GM23248 (cell line): Measurements from ENCODE around the gene GPER1. TPM values are rescaled to one million over a fixed set of nuclear protein-coding genes. Genes with fewer than 3 reads are reported as not detected.

Experiments used
- DNase-seq: peaks from one replicate; pipeline ENCODE4 v3.0.0-alpha.2; 2015
- H2AFZ ChIP-seq: fragments of 200-600 bp; sonication (generic); 2 replicates; pipeline ENCODE4 v1.6.1; 2016; ENCODE audit warnings: antibody characterized with exemption
- H3F3A ChIP-seq: fragments of 200-600 bp; sonication (generic); 2 replicates; pipeline ENCODE4 v1.6.1; 2016; ENCODE audit warnings: mild to moderate bottlenecking, antibody characterized with exemption, mixed run types; ENCODE audit not compliant: insufficient read depth
- H3K27ac ChIP-seq: fragments of 200-600 bp; sonication (generic); 2 replicates; pipeline ENCODE4 v1.5.1; 2016; ENCODE audit warnings: mild to moderate bottlenecking
- H3K27me3 ChIP-seq: fragments of 200-600 bp; sonication (generic); replicated peaks from 2 replicates; pipeline ENCODE4 v1.6.1; 2016; ENCODE audit warnings: mild to moderate bottlenecking; ENCODE audit not compliant: insufficient read depth
- H3K36me3 ChIP-seq: fragments of 200-600 bp; sonication (generic); 2 replicates; pipeline ENCODE4 v1.6.1; 2016; ENCODE audit warnings: low read depth, mild to moderate bottlenecking
- H3K4me1 ChIP-seq: fragments of 200-600 bp; sonication (generic); 2 replicates; pipeline ENCODE4 v1.6.1; 2016; ENCODE audit warnings: mild to moderate bottlenecking; ENCODE audit not compliant: insufficient read depth
- H3K4me2 ChIP-seq: fragments of 200-600 bp; sonication (generic); one replicate; pipeline ENCODE4 v1.6.1; 2016; ENCODE audit warnings: mild to moderate bottlenecking; ENCODE audit not compliant: unreplicated experiment
- H3K4me3 ChIP-seq: fragments of 200-600 bp; sonication (generic); 2 replicates; pipeline ENCODE4 v1.5.1; 2016; ENCODE audit warnings: mild to moderate bottlenecking
- H3K79me2 ChIP-seq: fragments of 200-600 bp; sonication (generic); 2 replicates; pipeline ENCODE4 v1.6.1; 2016; ENCODE audit warnings: mild to moderate bottlenecking; ENCODE audit not compliant: insufficient read depth
- H3K9ac ChIP-seq: fragments of 200-600 bp; sonication (generic); 2 replicates; pipeline ENCODE4 v1.6.1; 2016; ENCODE audit warnings: mild to moderate bottlenecking
- H3K9me2 ChIP-seq: fragments of 200-600 bp; sonication (generic); 2 replicates; pipeline ENCODE4 v1.6.1; 2016; ENCODE audit warnings: mixed run types, mild to moderate bottlenecking, moderate library complexity; ENCODE audit not compliant: insufficient read depth
- H3K9me3 ChIP-seq: fragments of 200-600 bp; sonication (generic); one replicate; pipeline ENCODE4 v1.6.1; 2017; ENCODE audit warnings: low read depth
- H4K20me1 ChIP-seq: fragments of 200-600 bp; sonication (generic); 2 replicates; pipeline ENCODE4 v1.6.0; 2016; ENCODE audit not compliant: insufficient read depth
- EZH2 ChIP-seq: fragments of 200-600 bp; sonication (generic); IDR thresholded peaks from 2 replicates; pipeline ENCODE4 v1.6.1; 2018; ENCODE audit warnings: antibody characterized with exemption, mild to moderate bottlenecking; ENCODE audit not compliant: insufficient read depth, poor library complexity, severe bottlenecking
- EZH2phosphoT487 ChIP-seq: fragments of 200-600 bp; sonication (generic); IDR thresholded peaks from 2 replicates; pipeline ENCODE4 v1.6.1; 2018; ENCODE audit warnings: antibody characterized with exemption, moderate library complexity, mild to moderate bottlenecking, low read depth; ENCODE audit not compliant: insufficient read depth
- WGBS, 2 experiments: methylation state at CpG; one replicate each; pipeline ENCODE4 v1.1.6; 2015 to 2017; ENCODE audit warnings: low lambda C conversion rate in 2 of 2, low coverage in 1 of 2; ENCODE audit errors: missing lambda C conversion rate in 2 of 2; 5-methylcytosine and 5-hydroxymethylcytosine counted together
- in situ Hi-C: fragments of 300-500 bp; cut with MboI; formaldehyde crosslinking; loops from 2 replicates; pipeline ENCODE4 v1.15.0; 2020
- polyA plus RNA-seq: library from polyadenylated mRNA; unstranded; fragments of >200 nt; fragmentation: Nextera tagmentation; extraction: Ambion mirVana; gene quantifications from 2 replicates; pipeline ENCODE4 v1.2.1, GENCODE V29; 2016
- total RNA-seq: library from RNA; depleted of rRNA; stranded (reverse); fragments of >200 nt; shearing (Covaris generic); gene quantifications from 2 replicates; pipeline ENCODE4 v1.2.3, GENCODE V29; 2014

Gene GPER1
- total and polyA plus RNA-seq, 2 experiments from 2014 or later: 5.6 to 6.7 TPM

DNA sequence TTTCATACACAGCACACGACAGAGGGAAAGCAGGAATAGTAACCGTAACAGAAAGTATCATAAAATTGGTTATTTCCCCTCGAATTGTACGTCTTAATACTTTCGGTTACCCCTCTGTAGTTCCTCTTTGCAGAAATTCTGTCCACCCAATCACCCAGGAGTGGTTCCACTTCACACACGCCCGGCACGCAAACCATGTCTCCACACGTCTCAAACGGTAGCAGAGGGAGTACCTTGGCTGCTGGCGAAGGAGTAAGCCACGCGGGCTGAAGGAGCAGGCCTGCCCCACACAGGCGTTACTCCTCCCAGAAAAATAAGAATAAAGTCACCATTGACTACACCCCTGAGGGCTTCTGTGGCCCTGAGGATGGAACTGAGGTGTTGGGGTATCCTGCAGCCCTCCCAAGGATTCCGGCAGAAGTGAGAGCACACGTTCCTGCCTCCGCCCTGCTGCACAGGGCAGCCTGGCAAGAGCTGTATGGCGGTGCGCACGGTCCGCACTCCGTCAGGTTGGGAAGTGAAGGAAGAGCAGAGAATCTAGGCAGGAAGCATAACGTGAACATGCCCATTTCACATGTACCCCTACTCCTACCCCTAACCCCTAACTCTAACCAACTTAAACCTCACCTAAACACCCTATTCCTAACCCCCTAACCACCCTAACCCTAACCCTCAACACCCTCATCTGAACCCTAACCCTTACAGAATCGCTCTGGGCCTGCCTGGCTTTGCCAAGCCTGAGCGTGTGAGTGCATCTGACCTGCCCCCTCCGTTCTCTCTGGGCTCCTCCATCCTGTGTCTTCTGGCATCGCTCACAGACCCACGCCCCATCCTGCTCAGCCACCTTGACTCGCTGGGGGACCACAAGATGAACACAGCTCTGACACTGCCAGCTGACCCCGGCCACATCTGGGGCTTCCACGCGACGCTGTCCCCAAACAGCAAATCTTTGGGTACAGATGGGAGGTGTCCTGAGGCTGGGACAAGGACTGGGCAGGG, 25.3 kb upstream of the GPER1 start:
- no peak for DNase-seq
- no peaks in the 10 kb centered on the region for H4K20me1 ChIP-seq
- H3F3A ChIP-seq: no peaks in the 10 kb centered on the region
- H3K4me2 ChIP-seq: no peak overlapping the region
- no peaks in the 10 kb centered on the region for H3K79me2 ChIP-seq
- no peak overlapping the region for H3K9ac ChIP-seq
- no peaks in the 10 kb centered on the region for H3K9me3 ChIP-seq
- in situ Hi-C loops: loop anchor here (5.0 kb wide), 1 partner anchor 70 kb away; no protein-coding TSS in a partner anchor
- no peaks in the 10 kb centered on the region for H3K9me2 ChIP-seq
- H3K27me3 ChIP-seq: no peaks in the 10 kb centered on the region
- H3K4me1 ChIP-seq: no peaks in the 10 kb centered on the region
- H3K36me3 ChIP-seq: no peaks in the 10 kb centered on the region
- WGBS, 2 experiments: 95% methylated on average over 33 of the region's 33 CpGs
- no peak overlapping the region for H2AFZ ChIP-seq
- H3K4me3 ChIP-seq: no peak overlapping the region
- no peak overlapping the region for H3K27ac ChIP-seq
- no peak for TF ChIP-seq EZH2
- no peak for TF ChIP-seq EZH2phosphoT487

DNA sequence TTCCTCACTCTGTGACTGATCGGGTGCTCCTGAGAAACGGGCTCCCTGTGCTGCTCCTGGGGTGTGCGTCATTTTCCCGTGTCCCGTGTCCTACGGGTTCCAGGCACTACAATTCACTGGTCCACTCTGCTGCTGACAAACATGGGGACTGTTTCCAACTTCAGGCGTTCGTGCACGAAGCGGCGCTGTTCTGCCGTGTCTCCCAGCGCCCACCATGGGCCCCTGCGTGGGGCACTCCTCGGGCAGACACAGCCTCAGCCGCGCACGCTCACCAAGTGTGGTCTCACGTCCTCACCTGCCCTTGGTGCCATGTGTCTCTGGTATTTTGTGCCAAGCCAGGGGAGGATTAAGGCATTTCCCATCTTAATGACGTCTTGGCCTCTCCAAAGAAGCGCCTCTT, 24.6 kb upstream of the GPER1 start:
- Histone ChIP-seq H3K4me1 (no peaks in the 10 kb centered on the region), H3K4me3 (no peak overlapping the region), H3K4me2 (no peak overlapping the region), H3K27ac (no peak overlapping the region), H3F3A (no peaks in the 10 kb centered on the region), H3K9me2 (no peaks in the 10 kb centered on the region), H4K20me1 (no peaks in the 10 kb centered on the region), H3K9ac (no peak overlapping the region), H2AFZ (no peak overlapping the region), H3K9me3 (no peaks in the 10 kb centered on the region), H3K79me2 (no peaks in the 10 kb centered on the region), H3K27me3 (no peaks in the 10 kb centered on the region), H3K36me3 (no peaks in the 10 kb centered on the region)
- no peak for TF ChIP-seq EZH2phosphoT487
- TF ChIP-seq EZH2: no peak
- in situ Hi-C loops: loop anchor here (5.0 kb wide), 1 partner anchor 71 kb away; no protein-coding TSS in a partner anchor
- no peak for DNase-seq
- 94 to 95% methylated on average over 21 of the region's 21 CpGs for WGBS, 2 experiments

DNA sequence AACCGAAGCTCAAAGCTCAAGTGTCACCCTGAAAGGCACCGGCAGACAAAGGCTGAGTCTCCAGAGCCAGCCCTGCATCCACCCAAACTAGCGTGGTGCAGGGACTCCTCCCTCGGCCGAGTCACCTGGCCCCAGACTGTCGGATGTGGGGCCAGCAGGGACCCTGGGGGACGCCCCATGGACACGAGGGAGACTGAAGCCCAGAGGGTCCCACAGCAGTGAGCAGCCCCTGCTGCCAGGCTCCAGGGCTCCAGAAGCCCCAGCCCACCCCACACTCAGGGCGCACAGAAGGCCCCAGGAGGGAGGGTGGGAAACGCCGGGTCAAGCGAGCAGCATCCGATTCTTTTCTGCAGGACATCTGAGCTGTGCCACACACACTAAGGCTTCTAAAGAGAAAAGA, 23.3 kb upstream of the GPER1 start:
- WGBS, 2 experiments: 80 to 84% methylated on average over 13 of the region's 13 CpGs
- Histone ChIP-seq H3K4me1 (no peaks in the 10 kb centered on the region), H4K20me1 (no peaks in the 10 kb centered on the region), H2AFZ (no peak overlapping the region), H3K4me2 (no peak overlapping the region), H3K9me2 (no peaks in the 10 kb centered on the region), H3K36me3 (no peaks in the 10 kb centered on the region), H3K27me3 (no peaks in the 10 kb centered on the region), H3K9me3 (no peaks in the 10 kb centered on the region), H3K9ac (no peak overlapping the region), H3K79me2 (no peaks in the 10 kb centered on the region), H3F3A (no peaks in the 10 kb centered on the region), H3K4me3 (no peak overlapping the region), H3K27ac (no peak overlapping the region)
- TF ChIP-seq EZH2phosphoT487: no peak
- no peak for TF ChIP-seq EZH2
- in situ Hi-C loops: loop anchor here (5.0 kb wide), 1 partner anchor 72 kb away; no protein-coding TSS in a partner anchor
- DNase-seq: no peak

- no peaks in the 10 kb centered on the region for H3K36me3 ChIP-seq
- no peaks in the 10 kb centered on the region for H4K20me1 ChIP-seq
- no peak overlapping the region for H3K4me3 ChIP-seq
- no peaks in the 10 kb centered on the region for H3F3A ChIP-seq
- in situ Hi-C loops: no loop called here
- H2AFZ ChIP-seq: no peak overlapping the region
- H3K9me3 ChIP-seq: no peaks in the 10 kb centered on the region
- no peak overlapping the region for H3K27ac ChIP-seq
- no peak for TF ChIP-seq EZH2phosphoT487
- TF ChIP-seq EZH2: no peak
- no peaks in the 10 kb centered on the region for H3K79me2 ChIP-seq
- H3K9me2 ChIP-seq: no peaks in the 10 kb centered on the region
- H3K4me2 ChIP-seq: peak overlapping the region; percentile 40
- no peak for DNase-seq
- 77 to 84% methylated on average over 12 of the region's 12 CpGs for WGBS, 2 experiments
- H3K27me3 ChIP-seq: no peaks in the 10 kb centered on the region
- H3K9ac ChIP-seq: no peak overlapping the region
- no peaks in the 10 kb centered on the region for H3K4me1 ChIP-seq
These were observed 22.7 kb upstream of the GPER1 start for GRCh38 chr7:1065263-1065584.
